Panc1 (cell line): ENCODE data around the gene AOC1.

Source experiments
- CTCF ChIP-seq: fragments of 450-650 bp; IDR thresholded peaks from 2 replicates; pipeline ENCODE4 v1.5.1; 2017; ENCODE audit warnings: mild to moderate bottlenecking
- POLR2AphosphoS5 ChIP-seq: IDR thresholded peaks from 2 replicates; pipeline ENCODE4 v1.6.1; 2012; ENCODE audit warnings: mild to moderate bottlenecking, low read depth, low read length, moderate library complexity
- REST ChIP-seq, 2 experiments: IDR thresholded peaks; 2 replicates each; pipeline ENCODE4 v1.6.1; 2011 to 2012; ENCODE audit warnings: low read depth in 2 of 2, control low read depth in 1 of 2, low read length in 1 of 2, mild to moderate bottlenecking in 1 of 2, moderate library complexity in 1 of 2; ENCODE audit not compliant: insufficient read depth in 1 of 2
- SIN3A ChIP-seq: IDR thresholded peaks from 2 replicates; pipeline ENCODE4 v1.6.1; 2012; ENCODE audit warnings: low read depth, mild to moderate bottlenecking, low read length, moderate library complexity, borderline replicate concordance; ENCODE audit not compliant: insufficient read depth

GRCh38 chr7:150879345-150879744, 27.0 kb downstream of the AOC1 start:
- TF ChIP-seq REST (IDR thresholded peaks at IDR 0.05; ENCODE audit: insufficient read depth in 1 of 2, low read depth in 2 of 2, low read length in 1 of 2) = no peak
- TF ChIP-seq POLR2AphosphoS5 = no peak
- TF ChIP-seq SIN3A = no peak
- no peak for TF ChIP-seq CTCF
